ENCODE measurements around the gene OR10G2. TPM values are rescaled to one million over a fixed set of nuclear protein-coding genes. Genes with fewer than 3 reads are reported as not detected.

OR10G2 gene
- total RNA-seq: not detected in 2 replicates

GRCh38 chr14:21634840-21635239, at the start of gene OR10G2:
TSS of gene OR10G2 (minus strand) at chr14:21634940. CDS start at chr14:21634842, 98 bp downstream.

GRCh38 chr14:21673718-21674117, 39.0 kb upstream of the OR10G2 start, which contains the start of gene OR4E1:
TSS of gene OR4E1 (minus strand) at chr14:21673818. CDS start at chr14:21670935, 2,883 bp downstream.

GRCh38 chr14:21653331-21653885, 18.7 kb upstream of the OR10G2 start, which contains the start of gene OR4E2:
TSS of gene OR4E2 (plus strand) at chr14:21653835. CDS start at chr14:21665083, 11,248 bp downstream.

Other genes starting within 250 kb of the OR10G2 start
- gene CHD8, start 178.8 kb downstream of the OR10G2 start, total RNA-seq: 62.2 and 69.1 TPM in 2 replicates
- gene RAB2B, start 158.0 kb downstream of the OR10G2 start, total RNA-seq: 39.1 and 40.9 TPM in 2 replicates
- gene TOX4, start 157.7 kb downstream of the OR10G2 start, total RNA-seq: 48.3 and 50.6 TPM in 2 replicates
- gene METTL3, start 123.6 kb downstream of the OR10G2 start, total RNA-seq: 43.2 and 44.6 TPM in 2 replicates
- gene SALL2, start 108.6 kb downstream of the OR10G2 start, total RNA-seq: 5.0 and 6.0 TPM in 2 replicates
- gene OR10G3, start 54.9 kb downstream of the OR10G2 start, total RNA-seq: not detected in 2 replicates
- not detected in 2 replicates for gene OR4E2, start 18.9 kb upstream of the OR10G2 start, total RNA-seq
- gene OR4E1, start 38.9 kb upstream of the OR10G2 start, total RNA-seq: not detected in 2 replicates

Data from smooth muscle cell of the pulmonary artery (primary cell).